Duodenal mucosa (tissue), 2 donors: Measurements from ENCODE around the gene JMJD1C.
"Not testable (repeated sequence)": the region's sequence is repeated elsewhere in the genome, so short reads cannot be mapped to it uniquely, and the experiment has no call there.

Experiments
- H3K27ac ChIP-seq: one replicate; pipeline ENCODE4 v1.7.0; 2013; ENCODE audit warnings: low read depth, low read length
- H3K27me3 ChIP-seq, 2 donors: one replicate each; pipeline ENCODE4 v1.7.0; 2013; ENCODE audit warnings: low read length in 2 of 2, control low read depth in 1 of 2; ENCODE audit not compliant: insufficient read depth in 2 of 2, control insufficient read depth in 1 of 2
- H3K36me3 ChIP-seq, 2 donors: one replicate each; pipeline ENCODE4 v1.7.0; 2013; ENCODE audit warnings: low read length in 2 of 2, control low read depth in 1 of 2; ENCODE audit not compliant: insufficient read depth in 2 of 2, control insufficient read depth in 1 of 2
- H3K4me1 ChIP-seq, 2 donors: one replicate each; pipeline ENCODE4 v1.7.0; 2013; ENCODE audit warnings: low read length in 2 of 2, control low read depth in 1 of 2; ENCODE audit not compliant: insufficient read depth in 2 of 2, control insufficient read depth in 1 of 2
- H3K4me3 ChIP-seq, 2 donors: one replicate each; pipeline ENCODE4 v1.7.0; 2013; ENCODE audit warnings: low read length in 2 of 2, low read depth in 1 of 2
- H3K9ac ChIP-seq, 2 donors: one replicate each; pipeline ENCODE4 v1.7.0; 2013; ENCODE audit warnings: low read length in 2 of 2, low read depth in 1 of 2
- H3K9me3 ChIP-seq, 2 donors: one replicate each; pipeline ENCODE4 v1.7.0; 2013; ENCODE audit warnings: low read length in 2 of 2, control low read depth in 1 of 2; ENCODE audit not compliant: control insufficient read depth in 1 of 2

Gene JMJD1C

DNA sequence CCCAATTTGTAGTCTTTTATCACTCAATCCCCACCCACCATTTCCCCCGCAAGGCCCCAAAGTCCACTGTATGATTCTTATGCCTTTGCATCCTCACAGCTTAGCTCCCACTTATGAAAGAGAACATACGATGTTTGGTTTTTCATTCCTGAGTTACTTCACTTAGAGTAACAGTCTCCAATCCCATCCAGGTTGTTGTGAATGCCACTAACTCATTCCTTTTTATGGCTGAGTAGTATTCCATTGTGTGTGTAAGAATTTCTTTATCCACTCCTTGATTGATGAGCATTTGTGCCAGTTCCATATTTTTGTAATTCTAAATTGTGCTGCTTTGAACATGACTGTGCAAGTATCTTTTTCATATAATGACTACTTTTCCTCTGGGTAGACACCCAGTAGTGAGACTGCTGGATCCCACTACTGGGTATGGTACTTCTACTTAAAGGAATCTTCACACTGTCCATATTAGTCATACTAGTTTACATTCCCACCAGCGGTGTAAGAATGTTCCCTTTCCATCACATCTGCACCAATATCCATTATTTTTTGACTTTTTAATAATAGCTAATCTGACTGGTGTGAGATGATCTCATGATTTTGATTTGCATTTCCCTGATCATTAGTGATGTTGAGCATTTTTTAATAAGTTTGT, 152.6 kb downstream of the JMJD1C start:
- no peaks in the 10 kb centered on the region for H3K27me3 ChIP-seq
- no peak overlapping the region for H3K9ac ChIP-seq
- no peak overlapping the region for H3K4me3 ChIP-seq
- no peaks in the 10 kb centered on the region for H3K36me3 ChIP-seq
- no peaks in the 10 kb centered on the region for H3K9me3 ChIP-seq
- no peaks in the 10 kb centered on the region for H3K4me1 ChIP-seq
- no peak overlapping the region for H3K27ac ChIP-seq

DNA sequence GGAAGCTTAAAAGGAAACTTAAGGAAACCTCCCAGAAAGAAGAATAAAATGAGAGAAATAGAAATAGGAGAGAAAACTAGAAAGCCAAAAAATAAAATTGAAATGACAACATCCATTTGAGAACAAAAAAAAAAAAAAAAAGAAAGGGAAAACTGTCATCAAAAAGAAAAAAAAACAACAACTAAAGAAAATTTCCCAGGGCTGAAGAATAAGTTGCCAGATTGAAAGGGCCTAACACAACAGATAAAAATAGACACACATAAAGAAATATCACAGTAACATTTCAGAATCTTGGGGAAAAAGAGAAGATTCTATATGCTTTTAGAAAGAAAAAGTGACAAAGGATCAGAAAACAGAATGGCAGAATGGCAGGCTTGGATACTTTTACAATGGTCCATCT, 157.1 kb downstream of the JMJD1C start:
- Histone ChIP-seq H3K27me3 (no peaks in the 10 kb centered on the region), H3K4me1 (no peaks in the 10 kb centered on the region), H3K9me3 (no peaks in the 10 kb centered on the region), H3K4me3 (no peak overlapping the region), H3K36me3 (no peaks in the 10 kb centered on the region), H3K9ac (no peak overlapping the region), H3K27ac (no peak overlapping the region)

DNA sequence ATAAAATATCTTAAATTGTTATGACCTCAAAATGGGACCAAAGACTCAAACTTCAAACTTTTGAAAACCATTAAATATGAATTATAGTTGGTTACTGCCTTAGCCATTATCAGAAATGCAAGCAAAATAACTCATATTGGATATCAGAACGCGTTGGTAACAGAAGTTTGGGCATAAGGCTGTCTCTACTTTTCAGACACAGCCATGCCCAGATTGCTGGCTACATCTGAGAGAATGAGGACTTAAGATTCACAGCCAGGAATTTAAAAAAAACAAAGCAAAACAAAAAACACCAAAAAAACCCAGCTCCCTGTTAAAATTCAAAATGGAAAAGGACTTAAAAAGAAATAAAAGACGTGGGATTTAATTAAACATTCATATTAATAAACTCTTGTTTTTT, 161.6 kb downstream of the JMJD1C start:
- Histone ChIP-seq H3K9ac (no peak overlapping the region), H3K36me3 (no peaks in the 10 kb centered on the region), H3K27ac (no peak overlapping the region), H3K9me3 (no peaks in the 10 kb centered on the region), H3K27me3 (no peaks in the 10 kb centered on the region), H3K4me3 (no peak overlapping the region), H3K4me1 (no peaks in the 10 kb centered on the region)

DNA sequence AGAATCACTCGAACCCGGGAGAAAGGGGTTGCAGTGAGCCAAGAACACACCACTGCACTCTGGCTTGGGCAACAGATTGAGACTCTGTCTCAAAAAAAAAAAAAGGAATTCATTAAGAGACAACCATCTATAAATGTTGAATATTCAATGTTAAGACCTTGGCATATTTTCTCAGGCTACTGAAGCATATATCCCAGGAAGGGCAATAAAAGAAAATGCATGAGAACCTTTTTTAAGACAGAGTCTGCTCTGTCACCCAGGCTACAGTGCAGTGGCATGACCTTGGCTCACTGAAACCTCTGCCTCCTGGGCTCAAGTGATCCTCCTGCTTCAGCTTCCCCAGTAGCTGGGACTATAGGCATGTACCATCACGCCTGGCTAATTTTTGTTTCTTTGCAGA, 165.0 kb downstream of the JMJD1C start:
- no peak overlapping the region for H3K4me3 ChIP-seq
- H3K9me3 ChIP-seq = no peaks in the 10 kb centered on the region
- H3K27ac ChIP-seq = no peak overlapping the region
- H3K27me3 ChIP-seq = no peaks in the 10 kb centered on the region
- H3K4me1 ChIP-seq = no peaks in the 10 kb centered on the region
- H3K9ac ChIP-seq = no peak overlapping the region
- no peaks in the 10 kb centered on the region for H3K36me3 ChIP-seq

DNA sequence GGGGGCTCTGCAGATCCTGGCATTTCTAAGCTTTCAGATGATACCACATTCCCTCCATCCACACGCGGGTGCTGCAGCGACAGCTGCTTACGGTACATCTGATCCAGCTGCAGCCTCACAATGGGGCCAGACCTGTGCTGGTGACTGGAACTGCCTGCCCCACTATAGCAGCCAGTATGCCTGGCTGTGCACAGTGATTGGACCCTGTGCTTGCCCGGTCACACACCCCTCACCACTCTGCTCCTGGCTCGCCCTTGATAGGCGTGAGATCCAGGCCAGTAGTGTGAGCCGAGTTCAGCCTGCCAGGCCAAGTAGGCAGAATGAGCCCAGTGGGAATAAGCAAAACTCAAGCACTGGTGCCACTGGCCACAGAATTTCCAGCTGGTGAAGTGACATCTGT, 167.8 kb downstream of the JMJD1C start:
- Histone ChIP-seq H3K36me3 (no peaks in the 10 kb centered on the region), H3K9me3 (no peaks in the 10 kb centered on the region), H3K27ac (no peak overlapping the region), H3K9ac (no peak overlapping the region), H3K4me3 (no peak overlapping the region), H3K27me3 (no peaks in the 10 kb centered on the region), H3K4me1 (no peaks in the 10 kb centered on the region)

DNA sequence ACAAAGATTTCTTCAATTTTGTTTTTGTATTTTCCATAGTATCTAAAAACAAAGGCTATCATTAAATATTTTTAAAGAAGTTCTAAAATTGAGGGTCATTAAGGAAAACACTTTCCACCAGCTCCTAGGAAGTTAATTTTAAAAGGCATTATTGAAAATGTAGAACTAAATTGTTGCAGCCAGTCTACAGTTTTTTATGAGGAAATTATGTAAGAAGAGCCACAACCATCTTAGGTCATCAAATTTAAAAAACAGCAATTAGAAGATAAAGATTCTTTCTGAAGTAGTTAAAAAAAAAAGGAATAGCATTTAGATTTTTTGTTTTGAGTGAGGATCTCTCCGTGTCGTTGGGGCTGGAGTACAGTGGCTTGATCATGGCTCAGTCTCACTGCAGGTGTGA, 171.0 kb downstream of the JMJD1C start:
- no peaks in the 10 kb centered on the region for H3K36me3 ChIP-seq
- no peak overlapping the region for H3K27ac ChIP-seq
- no peaks in the 10 kb centered on the region for H3K27me3 ChIP-seq
- no peak overlapping the region for H3K4me3 ChIP-seq
- H3K4me1 ChIP-seq = no peaks in the 10 kb centered on the region
- H3K9ac ChIP-seq = no peak overlapping the region
- no peaks in the 10 kb centered on the region for H3K9me3 ChIP-seq

DNA sequence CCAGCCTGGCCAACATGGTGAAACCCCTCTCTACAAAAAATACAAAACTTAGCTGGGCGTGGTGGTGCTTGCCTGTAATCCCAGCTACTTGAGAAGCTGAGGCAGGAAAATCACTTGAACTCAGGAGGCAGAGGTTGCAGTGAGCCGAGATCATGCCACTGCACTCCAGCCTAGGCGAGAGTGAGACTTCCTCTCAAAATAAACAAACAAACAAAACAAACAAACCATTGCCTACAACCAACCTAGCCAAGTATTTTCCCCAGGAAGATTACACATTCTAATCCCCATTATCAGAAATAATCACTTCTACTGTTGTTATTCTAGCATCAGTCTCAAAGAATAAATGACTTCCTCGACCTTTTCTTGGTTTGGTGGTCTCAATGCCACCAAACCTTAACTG, 172.9 kb downstream of the JMJD1C start:
- not testable (repeated sequence) for H3K27ac ChIP-seq, H3K27me3 ChIP-seq, H3K9me3 ChIP-seq, H3K9ac ChIP-seq, H3K4me1 ChIP-seq, H3K4me3 ChIP-seq, H3K36me3 ChIP-seq

DNA sequence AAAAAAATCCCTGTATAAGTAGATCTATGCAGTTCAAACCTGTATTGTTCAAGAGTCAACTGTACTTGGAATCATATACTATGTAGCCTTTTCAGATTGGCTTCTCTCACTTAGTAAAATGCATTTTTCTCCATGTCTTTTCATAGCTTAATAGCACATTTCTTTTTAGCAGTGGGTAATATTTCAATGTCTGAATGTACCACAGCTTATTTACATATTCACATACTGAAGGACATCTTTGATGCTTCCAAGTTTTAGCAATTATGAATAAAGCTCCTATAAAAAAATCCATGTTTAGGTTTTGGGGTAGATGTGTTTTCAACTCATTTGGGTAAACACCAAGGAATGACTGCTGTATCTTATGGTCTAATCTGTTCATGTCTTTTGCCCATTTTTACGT, 177.6 kb downstream of the JMJD1C start:
- Histone ChIP-seq H3K36me3 (no peaks in the 10 kb centered on the region), H3K4me1 (no peaks in the 10 kb centered on the region), H3K9me3 (no peaks in the 10 kb centered on the region)

DNA sequence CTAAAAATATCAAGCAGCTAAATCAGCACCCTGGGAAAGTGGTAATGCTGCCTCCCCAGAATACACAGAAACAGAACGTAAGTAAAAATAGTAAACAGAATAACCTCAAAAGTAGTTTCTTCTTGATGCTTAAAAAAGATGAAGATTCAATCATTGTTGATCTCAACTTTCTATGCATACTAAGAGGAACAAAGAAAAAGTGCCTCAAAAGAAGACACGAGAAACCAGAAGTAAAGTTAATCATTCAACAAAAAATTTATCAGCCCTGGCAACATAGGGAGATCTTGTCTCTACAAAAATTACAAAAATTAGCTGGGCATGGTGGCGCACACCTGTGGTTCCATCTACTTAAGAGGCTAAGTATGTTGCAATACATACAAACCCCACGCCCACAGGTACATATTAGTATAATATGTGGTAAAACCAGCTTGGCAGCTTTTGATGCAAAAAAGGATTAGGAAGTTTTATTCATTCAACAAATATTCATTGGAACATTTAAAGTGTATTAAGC, 179.0 kb downstream of the JMJD1C start:
- H3K27ac ChIP-seq = no peak overlapping the region
- H3K9ac ChIP-seq = no peak overlapping the region
- H3K4me1 ChIP-seq = no peaks in the 10 kb centered on the region

More for the DNA sequence above, 177.6 kb downstream of the JMJD1C start:
- Histone ChIP-seq H3K4me3 (no peak overlapping the region), H3K27me3 (no peaks in the 10 kb centered on the region), H3K9ac (no peak overlapping the region), H3K27ac (no peak overlapping the region)

DNA sequence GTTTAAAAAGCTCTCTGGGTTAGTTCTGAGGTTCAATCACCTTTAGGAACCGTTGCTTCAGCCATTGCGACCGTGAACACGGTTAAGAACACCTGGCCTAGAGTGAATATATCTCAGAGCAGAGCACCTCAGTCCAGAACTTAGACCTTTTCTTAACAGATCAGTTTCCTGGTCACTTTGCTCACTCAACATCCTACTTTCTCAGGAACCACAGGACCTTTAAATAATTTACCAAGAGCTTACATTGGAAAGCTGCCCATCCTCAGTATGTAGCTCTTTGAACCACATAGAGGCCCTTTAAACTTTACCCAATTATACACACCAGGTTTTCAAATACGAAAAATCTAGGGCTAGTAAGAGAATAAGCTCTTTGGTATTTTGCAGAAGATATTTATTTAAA, 179.4 kb downstream of the JMJD1C start:
- no peak overlapping the region for H3K9ac ChIP-seq
- H3K9me3 ChIP-seq = no peaks in the 10 kb centered on the region
- H3K4me1 ChIP-seq = no peaks in the 10 kb centered on the region
- no peak overlapping the region for H3K4me3 ChIP-seq
- no peaks in the 10 kb centered on the region for H3K27me3 ChIP-seq
- H3K36me3 ChIP-seq = no peaks in the 10 kb centered on the region
- H3K27ac ChIP-seq = no peak overlapping the region

More for the DNA sequence above, 179.0 kb downstream of the JMJD1C start:
- no peaks in the 10 kb centered on the region for H3K9me3 ChIP-seq
- no peaks in the 10 kb centered on the region for H3K27me3 ChIP-seq
- H3K36me3 ChIP-seq = no peaks in the 10 kb centered on the region
- no peak overlapping the region for H3K4me3 ChIP-seq

DNA sequence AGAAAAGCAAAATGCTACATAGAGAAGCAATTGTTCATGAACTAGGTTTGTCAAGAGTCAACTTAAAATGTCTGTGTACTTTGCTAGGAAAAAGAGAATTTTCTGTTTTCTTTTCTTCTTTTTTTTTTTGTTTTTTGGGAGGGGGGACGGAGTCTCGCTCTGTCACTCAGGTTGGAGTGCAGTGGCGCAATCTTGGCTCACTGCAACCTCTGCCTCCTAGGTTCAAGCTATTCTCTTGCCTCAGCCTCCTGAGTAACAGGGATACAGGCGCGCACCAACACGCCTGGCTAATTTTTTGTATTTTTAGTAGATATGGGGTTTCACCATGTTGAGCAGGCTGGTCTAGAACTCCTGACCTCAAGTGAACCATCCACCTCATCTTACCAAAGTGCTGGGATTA, 181.9 kb downstream of the JMJD1C start:
- H3K27me3 ChIP-seq, H3K36me3 ChIP-seq, H3K9me3 ChIP-seq, H3K4me1 ChIP-seq, H3K4me3 ChIP-seq, H3K27ac ChIP-seq, H3K9ac ChIP-seq: not testable (repeated sequence)
